Thoracic aorta (tissue), 2 donors: ENCODE data around the gene LKAAEAR1. TPM values are rescaled to one million over a fixed set of nuclear protein-coding genes. Genes with fewer than 3 reads are reported as not detected.

Experiments used
- ATAC-seq: fragments of 150-250 bp; one replicate; pipeline ENCODE4 v1.8.0; 2017; ENCODE audit warnings: low read depth; ENCODE audit not compliant: insufficient number of reproducible peaks, low FRiP score
- DNase-seq: peaks from one replicate; pipeline ENCODE4 v3.0.0-alpha.2; 2020; ENCODE audit warnings: low spot score
- H3K27ac ChIP-seq, 2 donors: fragments of 200-600 bp; sonication (generic); 1 replicate in 1 of 2; 2 replicates in 1 of 2; pipeline ENCODE4 v1.5.1; 2016; ENCODE audit warnings: mild to moderate bottlenecking in 2 of 2, moderate library complexity in 2 of 2
- H3K27me3 ChIP-seq: fragments of 200-600 bp; sonication (generic); replicated peaks from 2 replicates; pipeline ENCODE4 v1.6.0; 2016; ENCODE audit warnings: mild to moderate bottlenecking; ENCODE audit not compliant: insufficient read depth
- H3K36me3 ChIP-seq: fragments of 200-600 bp; sonication (generic); one replicate; pipeline ENCODE4 v1.5.1; 2016
- H3K4me1 ChIP-seq, 2 donors: fragments of 200-600 bp; sonication (generic); 1 replicate in 1 of 2; 2 replicates in 1 of 2; pipeline versions ENCODE4 v1.5.1 to v1.6.0; 2016; ENCODE audit warnings: low read depth in 2 of 2, mild to moderate bottlenecking in 1 of 2; ENCODE audit not compliant: control insufficient read depth in 1 of 2
- H3K4me3 ChIP-seq: fragments of 200-600 bp; sonication (generic); 2 replicates; pipeline ENCODE4 v1.5.1; 2016; ENCODE audit warnings: mild to moderate bottlenecking
- H3K9me3 ChIP-seq: fragments of 200-600 bp; sonication (generic); 2 replicates; pipeline ENCODE4 v1.5.1; 2016
- CTCF ChIP-seq: fragments of 200-600 bp; sonication (generic); IDR thresholded peaks from one replicate; pipeline ENCODE4 v1.5.1; 2019; ENCODE audit warnings: antibody characterized with exemption
- total RNA-seq, 2 donors: library from RNA; depleted of rRNA; stranded (reverse); fragments of >200 nt; gene quantifications; one replicate each; pipeline versions ENCODE4 v1.1.0 to v1.2.3, GENCODE V29; 2016

Gene LKAAEAR1
- total RNA-seq, 2 donors from 2014 or later = not detected

GRCh38 chr20:64101731-64102621 is 17.8 kb upstream of the LKAAEAR1 start:
- ATAC-seq = no peak
- H3K27me3 ChIP-seq = no peaks in the 10 kb centered on the region
- TF ChIP-seq CTCF = peak; percentile 32
- H3K9me3 ChIP-seq = no peaks in the 10 kb centered on the region
- no peaks in the 10 kb centered on the region for H3K36me3 ChIP-seq
- no peak for DNase-seq
- peak overlapping the region; percentile 54 for H3K4me3 ChIP-seq
- H3K27ac ChIP-seq = no peak overlapping the region
- no peaks in the 10 kb centered on the region for H3K4me1 ChIP-seq

GRCh38 chr20:64100946-64101688 is 16.9 kb upstream of the LKAAEAR1 start:
- ATAC-seq (no peak), DNase-seq (no peak)
- no peak for TF ChIP-seq CTCF
- Histone ChIP-seq H3K4me3 (no peak overlapping the region), H3K27me3 (no peaks in the 10 kb centered on the region), H3K4me1 (no peaks in the 10 kb centered on the region), H3K36me3 (no peaks in the 10 kb centered on the region), H3K27ac (no peak overlapping the region), H3K9me3 (no peaks in the 10 kb centered on the region)

- H3K9me3 ChIP-seq = no peaks in the 10 kb centered on the region
- ATAC-seq (no peak), DNase-seq (no peak)
- H3K36me3 ChIP-seq = no peaks in the 10 kb centered on the region
- H3K4me3 ChIP-seq = no peak overlapping the region
- no peaks in the 10 kb centered on the region for H3K27me3 ChIP-seq
- H3K27ac ChIP-seq = no peak overlapping the region
- TF ChIP-seq CTCF = no peak
- no peaks in the 10 kb centered on the region for H3K4me1 ChIP-seq
These were observed 16.3 kb upstream of the LKAAEAR1 start for GRCh38 chr20:64100566-64100888.

- no peak for ATAC-seq
- Histone ChIP-seq H3K4me1 (no peaks in the 10 kb centered on the region), H3K4me3 (no peak overlapping the region), H3K27me3 (no peaks in the 10 kb centered on the region), H3K9me3 (no peaks in the 10 kb centered on the region), H3K36me3 (no peaks in the 10 kb centered on the region), H3K27ac (no peak overlapping the region)
- no peak for DNase-seq
- TF ChIP-seq CTCF = no peak
These were observed 15.8 kb upstream of the LKAAEAR1 start for GRCh38 chr20:64099880-64100565.
